GM18526 (cell line): ENCODE data around the gene TANC1.

Source experiments
- POLR2A ChIP-seq: IDR thresholded peaks from 3 replicates; pipeline ENCODE4 v1.6.1; 2011; ENCODE audit not compliant: insufficient read length; ENCODE audit errors: extremely low read depth

The TANC1 gene

GRCh38 chr2:158997037-158997790 is 28.8 kb downstream of the TANC1 start:
- TF ChIP-seq POLR2A = no peak

DNA sequence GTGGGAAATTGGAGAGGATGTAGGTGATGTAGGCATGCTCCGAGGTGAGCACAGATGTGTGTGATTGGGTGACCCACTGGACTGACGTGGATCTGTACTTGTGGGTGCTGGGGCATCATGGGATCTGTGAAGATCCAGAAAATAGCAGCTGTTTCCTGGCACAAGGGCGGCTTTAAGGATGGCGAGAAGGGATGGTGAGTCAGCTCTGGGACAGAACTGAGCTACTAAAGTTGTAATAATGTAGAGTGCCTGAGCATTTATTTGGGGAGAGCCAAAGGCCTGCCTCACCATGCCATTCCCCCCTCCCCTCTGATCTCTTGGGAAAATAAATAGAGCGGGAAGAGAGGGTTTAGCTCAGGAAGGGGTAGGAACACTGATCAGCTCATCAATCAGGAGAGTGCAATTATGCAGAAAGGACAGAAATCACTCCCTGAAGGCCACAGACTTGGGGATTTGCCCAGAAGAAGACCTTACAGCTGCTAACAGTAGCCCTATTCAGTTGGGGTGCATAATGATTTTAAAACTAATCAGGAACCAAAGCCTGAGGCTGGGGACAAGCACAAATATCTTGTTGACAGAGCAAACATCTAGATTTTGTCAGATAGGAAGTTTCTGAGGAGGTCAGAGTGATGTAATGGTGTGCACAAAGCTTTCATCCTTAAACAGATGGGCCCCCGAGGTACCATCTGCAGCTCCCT is 30.3 kb downstream of the TANC1 start:
- TF ChIP-seq POLR2A = no peak

- no peak for TF ChIP-seq POLR2A
Observed at GRCh38 chr2:158999458-158999857, 31.0 kb downstream of the TANC1 start.

DNA sequence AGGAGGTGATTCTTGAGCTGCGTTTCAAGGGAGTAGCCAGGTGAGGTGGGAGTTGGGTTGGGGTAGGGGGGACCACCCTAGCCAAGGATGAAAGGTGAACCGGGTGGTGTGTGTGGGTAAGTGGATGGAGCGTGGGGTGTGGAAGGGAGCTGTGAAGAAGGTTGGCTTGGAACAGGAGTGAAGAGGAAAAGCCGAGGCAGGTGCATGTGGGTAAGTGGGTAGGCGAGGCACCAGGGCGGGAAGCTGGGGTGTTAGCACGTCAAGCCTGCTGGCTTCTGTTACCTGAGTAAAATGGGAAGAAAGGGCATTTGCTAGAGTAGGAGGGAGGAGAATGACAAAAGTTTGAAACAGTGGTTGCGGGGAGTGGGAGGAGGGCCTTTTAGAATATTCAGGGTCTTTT is 31.6 kb downstream of the TANC1 start:
- no peak for TF ChIP-seq POLR2A

DNA sequence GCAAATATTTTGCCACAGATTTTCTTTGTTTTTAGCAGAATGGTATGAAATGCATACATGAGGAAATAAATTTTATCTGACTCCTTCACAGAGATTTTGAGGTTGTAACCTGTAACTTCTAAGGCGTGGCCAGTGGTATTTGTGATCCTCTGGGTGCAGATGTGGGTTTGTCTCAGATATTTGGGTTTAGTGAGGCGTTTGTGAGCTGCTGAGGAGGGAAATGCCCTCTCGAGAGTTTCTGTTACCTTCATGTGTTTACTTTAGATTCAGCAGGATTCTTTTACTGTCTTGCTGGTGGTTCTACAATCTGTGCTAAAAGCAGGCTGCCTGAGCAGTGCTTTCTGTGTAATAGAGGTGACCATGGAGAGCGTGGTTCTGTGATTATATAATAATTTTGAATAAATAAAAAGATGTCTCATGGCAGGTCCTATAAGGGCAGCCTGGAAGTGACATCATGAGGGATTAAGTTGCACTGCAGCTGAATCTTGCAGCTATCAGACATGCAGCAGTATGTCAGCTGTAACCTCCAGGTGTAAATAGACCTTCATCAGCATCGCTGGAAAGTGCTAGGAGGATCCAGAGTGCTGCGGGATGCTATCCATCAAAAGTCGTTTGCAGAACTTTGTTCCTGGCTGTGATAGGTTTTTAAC is 34.1 kb downstream of the TANC1 start:
- no peak for TF ChIP-seq POLR2A

GRCh38 chr2:159003555-159003954 is 35.1 kb downstream of the TANC1 start:
- no peak for TF ChIP-seq POLR2A

GRCh38 chr2:159004849-159005248 is 36.4 kb downstream of the TANC1 start:
- TF ChIP-seq POLR2A = no peak

- no peak for TF ChIP-seq POLR2A
Observed at GRCh38 chr2:159009940-159010339, 41.5 kb downstream of the TANC1 start.

DNA sequence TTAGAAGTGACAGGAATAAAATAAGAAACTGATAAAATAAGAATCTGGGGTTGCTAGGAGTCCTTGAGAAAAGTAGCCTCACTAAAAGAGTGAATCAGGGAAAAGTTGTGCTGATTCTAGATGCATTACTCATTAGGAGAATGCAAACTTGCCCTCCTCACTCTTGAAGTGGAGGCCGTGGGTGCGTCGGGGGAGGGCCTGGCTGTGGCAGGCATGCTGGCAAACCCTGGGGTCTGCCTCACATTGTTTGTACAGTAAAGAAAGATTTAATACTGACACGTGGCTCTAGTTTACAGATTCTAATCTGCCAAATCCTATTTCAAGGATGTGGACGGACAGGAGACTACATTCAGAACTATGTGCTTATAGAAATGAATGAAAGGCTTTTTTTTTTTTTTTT is 41.9 kb downstream of the TANC1 start:
- TF ChIP-seq POLR2A = no peak

DNA sequence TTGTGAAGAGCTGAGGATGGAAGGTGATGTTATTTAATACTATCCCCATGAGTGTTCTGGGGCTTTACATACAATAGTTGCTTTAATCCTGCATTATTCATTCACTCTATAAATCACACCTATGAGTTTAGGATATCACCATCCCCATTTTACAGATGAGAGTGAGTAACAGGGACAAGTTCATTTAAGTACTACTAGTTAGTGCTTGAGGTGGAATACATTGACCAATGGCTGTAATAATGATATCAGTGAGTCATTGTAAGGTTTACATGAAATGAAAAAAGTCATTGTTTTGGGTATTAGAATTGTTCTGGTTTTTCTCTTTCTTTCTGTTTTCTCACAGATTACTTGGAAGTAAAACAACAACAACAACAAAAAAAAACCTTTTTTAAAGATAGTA is 42.5 kb downstream of the TANC1 start:
- no peak for TF ChIP-seq POLR2A

DNA sequence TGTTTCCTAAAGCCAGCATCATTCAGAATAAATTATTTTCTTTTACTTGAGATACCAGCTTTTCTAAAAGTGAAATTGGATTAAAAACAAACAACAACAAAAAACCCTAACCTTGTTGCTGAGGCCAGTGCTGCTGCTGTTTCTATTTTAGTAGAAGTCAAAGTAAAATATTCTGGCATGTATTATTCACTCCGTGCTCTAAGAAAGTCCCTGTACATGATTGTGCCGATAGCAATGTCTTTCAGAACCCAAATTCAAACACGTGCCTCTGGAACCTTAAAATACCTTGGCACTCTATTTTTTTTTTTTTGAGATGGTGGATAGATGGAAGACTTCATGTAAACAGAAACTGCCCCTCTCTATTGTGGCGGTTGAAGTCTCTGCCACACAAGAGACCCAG is 43.7 kb downstream of the TANC1 start:
- no peak for TF ChIP-seq POLR2A

DNA sequence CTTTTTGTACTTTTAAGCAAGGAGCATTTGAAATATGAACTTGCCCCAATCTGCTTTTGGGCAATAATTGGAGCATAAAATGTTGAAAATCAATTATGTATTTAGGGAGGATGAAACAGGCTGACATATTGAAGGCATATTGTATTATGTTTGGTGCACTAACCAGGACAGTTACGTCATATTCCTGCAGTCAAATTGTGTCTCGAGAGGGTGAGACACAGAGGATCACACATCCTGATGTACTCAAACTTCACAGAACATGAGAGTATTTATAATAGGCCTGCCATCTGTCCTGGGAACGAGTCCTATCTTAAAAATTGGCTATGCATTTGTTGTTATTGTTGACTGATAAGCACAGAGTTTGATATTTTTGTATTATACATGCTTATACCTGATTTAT is 44.7 kb downstream of the TANC1 start:
- TF ChIP-seq POLR2A = no peak

DNA sequence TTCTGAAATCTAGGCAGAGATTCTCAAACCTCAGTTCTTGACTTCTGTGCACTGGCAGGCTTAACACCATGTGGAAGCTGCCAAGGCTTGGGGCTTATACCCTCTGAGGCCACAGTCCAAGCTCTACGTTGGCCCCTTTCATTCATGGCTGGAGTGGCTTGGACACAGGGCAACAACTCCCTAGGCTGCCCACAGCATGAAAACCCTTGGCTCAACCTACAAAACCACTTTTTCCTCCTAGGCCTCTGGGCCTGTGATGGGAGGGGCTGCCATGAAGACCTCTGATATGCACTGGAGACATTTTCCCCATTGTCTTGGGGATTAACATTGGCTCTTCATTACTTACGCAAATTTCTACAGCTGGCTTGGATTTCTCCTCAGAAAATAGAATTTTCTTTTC is 46.7 kb downstream of the TANC1 start:
- TF ChIP-seq POLR2A = no peak

DNA sequence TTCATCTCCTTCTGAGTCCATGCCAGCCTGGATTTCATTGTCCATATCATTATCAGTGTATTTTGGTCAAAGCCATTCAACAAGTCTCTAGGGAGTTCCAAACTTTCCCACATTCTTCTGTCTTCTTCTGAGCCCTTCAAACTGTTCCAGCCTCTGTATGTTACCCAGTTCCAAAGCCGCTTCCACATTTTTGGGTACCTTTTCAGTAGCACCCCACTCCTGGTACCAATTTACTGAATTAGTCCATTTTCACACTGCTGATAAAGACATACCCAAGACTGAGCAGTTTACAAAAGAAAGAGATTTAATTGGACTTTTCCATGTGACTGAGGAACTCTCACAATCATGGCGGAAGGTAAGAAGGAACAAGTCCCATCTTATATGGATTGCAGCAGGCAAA is 47.4 kb downstream of the TANC1 start:
- TF ChIP-seq POLR2A = no peak

- no peak for TF ChIP-seq POLR2A
Observed at GRCh38 chr2:159017837-159018236, 49.4 kb downstream of the TANC1 start.

- TF ChIP-seq POLR2A = no peak
Observed at GRCh38 chr2:159019021-159019420, 50.6 kb downstream of the TANC1 start.
